GM19328 (cell line): Measurements from ENCODE around the gene OLFM4.

Experiments used
- ATAC-seq: cut with Tn5 transposase; IDR thresholded peaks from one replicate; pipeline ENCODE4 v1.9.1; 2021; ENCODE audit warnings: mild to moderate bottlenecking, moderate library complexity; ENCODE audit not compliant: unreplicated experiment

OLFM4 gene

DNA sequence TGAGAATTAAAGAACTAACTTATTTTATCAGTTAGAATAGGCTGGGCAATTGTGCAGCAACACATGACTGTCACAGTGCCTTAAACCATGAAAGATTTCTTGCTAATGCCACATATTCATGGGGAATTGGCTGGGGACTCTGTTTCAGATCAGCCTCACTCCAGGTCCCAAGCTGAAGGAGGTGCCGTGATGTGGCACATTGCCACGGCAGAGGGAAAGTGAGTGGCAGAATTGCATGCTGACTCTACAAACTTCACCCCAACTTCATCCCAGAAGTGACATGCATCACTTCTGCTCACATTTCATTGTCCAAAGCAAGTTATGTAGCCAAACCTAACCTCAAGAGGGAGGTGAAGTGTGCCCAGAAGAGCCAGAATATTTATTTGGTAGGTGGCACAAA is 37.8 kb downstream of the OLFM4 start:
- ATAC-seq: no peak

DNA sequence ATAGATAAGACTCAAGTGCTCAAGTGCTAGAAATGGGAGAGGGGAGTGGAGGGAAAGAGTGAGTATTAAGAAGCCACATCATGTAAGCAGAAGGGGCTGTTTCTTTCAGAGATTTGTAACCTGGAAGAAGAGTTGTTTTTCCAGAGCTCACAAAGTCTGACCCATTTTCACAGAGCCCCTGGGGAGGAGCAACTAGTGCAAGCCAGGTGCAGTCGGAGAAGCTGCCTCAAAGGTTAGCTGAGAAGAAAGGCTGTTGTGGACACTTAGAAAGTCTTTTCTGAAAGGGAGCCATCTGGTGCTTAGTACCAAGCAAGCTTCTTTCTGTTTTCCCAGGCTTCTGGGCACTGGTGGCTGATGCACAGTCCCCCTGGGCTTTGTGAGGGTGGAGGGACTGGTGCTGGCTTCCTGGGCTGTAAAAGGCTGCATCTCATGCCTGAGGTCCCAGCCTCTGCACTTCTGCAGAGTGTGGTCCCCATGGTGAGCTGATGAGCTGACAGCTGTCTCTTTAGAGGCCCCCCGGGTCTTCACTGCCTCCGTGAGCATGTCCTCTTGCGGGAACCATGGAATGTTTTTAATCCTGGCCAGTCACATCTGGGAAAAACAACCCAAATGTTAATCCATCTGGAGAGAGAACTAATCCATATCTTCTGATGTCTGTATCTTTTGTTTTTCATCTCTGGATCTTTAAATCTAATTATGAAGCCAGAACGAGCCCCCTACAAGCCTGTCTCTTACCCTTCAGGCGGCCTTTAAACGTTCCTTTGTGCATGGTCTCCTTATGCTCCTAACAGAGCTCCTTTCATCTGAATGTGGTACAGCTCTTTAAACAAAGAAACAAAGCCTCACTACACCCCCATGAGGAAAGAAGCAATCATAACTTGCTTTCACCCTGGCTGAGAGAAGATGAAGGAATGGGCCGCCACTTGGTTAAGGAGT is 40.2 kb downstream of the OLFM4 start:
- no peak for ATAC-seq

- ATAC-seq: no peak
Observed at GRCh38 chr13:53069800-53070199, 41.2 kb downstream of the OLFM4 start.

DNA sequence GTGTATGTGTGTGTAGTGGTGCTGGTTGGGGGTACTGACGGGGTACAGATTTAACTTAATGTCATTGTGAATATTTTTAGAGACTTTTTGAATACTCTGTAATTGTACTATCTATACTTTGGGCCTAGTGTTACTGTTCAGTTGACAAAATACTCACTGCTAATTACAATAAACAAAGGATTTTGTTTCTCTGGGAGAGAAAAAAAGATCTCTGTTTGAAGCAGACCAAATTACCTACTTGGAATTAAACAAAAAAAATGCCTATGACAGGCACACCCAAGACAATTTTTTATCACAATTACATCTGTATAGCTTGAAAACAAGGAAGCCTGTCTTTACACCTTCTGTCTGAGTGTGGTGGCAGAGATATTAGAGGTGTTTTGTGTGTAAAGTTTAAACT is 45.1 kb downstream of the OLFM4 start:
- no peak for ATAC-seq

DNA sequence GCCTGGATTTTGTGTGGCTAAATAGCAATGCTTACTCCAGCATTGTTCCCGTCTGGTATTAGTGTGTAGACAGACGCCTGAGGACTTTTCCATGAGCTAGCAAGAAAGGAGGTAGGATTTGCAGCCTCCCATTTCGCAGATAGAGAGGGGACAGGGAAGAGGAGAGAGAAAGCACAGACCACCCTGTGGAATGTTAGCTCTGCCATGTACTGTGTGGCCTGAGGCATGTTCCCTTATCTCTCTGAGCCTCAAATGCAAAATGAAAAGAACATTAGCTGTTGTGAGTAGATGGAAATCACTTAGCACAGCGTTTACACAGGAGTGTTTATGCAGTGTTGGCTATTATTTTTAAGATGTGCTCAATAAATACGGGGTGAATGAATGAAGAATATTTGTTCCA is 45.5 kb downstream of the OLFM4 start:
- ATAC-seq: no peak

DNA sequence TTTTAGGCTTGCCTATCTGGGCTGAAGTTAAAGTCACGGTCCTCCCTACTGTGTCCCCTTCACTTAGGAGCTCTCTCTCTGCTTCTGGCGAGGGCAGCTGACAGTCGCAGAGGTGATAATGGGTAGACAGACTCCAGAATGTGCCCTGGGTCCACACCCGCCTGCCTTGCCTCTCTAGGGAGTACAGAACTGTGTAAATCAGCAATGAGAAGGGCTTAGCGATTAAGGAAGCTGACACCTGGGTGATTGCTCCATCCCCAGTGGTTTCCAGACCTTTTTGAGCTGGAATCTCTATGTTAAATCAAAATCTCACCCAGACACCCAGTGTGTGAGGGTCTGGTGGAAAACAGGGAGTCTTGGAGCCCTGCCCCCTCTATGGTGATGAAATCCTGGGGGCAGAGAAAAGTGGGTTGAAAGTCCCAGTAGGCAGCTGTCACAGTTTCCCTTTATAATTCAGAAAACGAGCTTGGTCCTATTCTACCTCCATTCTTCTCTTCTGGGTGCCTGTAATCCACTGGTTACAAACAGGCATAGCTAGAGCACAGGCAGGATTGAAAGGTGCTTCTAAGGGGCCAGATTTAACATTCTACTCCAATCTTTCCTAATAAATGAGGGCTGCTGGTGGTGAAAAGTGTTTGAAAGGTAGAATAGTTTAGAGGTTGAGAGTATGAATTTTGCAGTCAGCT is 46.9 kb downstream of the OLFM4 start:
- ATAC-seq: no peak

DNA sequence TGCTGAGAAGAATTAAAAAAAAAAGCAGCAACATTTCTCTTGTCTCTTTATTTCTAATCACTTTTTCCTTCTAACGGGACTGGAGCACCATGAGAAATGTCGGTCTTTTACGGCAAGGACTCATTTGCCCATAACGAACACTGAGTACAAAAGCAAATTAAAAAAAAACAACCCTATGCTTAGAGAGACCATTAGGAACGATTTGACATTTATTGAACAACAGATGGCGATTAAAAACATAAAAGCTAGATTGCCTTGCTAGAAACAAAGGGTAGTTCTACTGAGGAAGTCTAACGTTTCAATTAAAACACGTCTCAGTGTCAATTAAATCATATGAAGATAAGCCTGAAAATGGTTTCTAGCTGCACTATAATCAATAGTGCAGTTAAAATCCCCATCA is 51.1 kb downstream of the OLFM4 start:
- ATAC-seq: no peak

- ATAC-seq: no peak
Observed at GRCh38 chr13:53088871-53089270, 60.3 kb downstream of the OLFM4 start.

- ATAC-seq: no peak
Observed at GRCh38 chr13:53089951-53090350, 61.3 kb downstream of the OLFM4 start.

DNA sequence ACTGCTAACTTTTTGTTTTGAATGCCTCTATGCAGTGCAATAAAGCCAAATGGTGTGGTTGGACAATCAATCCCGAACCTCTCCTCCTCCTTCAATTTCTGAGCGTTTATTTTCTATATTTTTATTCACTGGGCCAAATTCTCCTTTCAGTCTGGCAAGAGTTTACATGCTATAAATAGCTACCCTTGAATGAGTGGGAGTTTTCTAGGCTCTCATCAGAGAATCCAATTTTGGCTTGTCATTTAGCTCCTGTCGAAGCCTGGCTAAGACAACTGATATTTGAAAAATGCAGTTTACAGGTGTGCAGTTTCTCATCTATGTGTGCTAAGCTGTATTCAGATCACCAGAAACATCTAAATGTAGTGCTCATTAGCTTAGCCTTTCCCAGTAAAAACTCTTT is 61.8 kb downstream of the OLFM4 start:
- ATAC-seq: no peak

DNA sequence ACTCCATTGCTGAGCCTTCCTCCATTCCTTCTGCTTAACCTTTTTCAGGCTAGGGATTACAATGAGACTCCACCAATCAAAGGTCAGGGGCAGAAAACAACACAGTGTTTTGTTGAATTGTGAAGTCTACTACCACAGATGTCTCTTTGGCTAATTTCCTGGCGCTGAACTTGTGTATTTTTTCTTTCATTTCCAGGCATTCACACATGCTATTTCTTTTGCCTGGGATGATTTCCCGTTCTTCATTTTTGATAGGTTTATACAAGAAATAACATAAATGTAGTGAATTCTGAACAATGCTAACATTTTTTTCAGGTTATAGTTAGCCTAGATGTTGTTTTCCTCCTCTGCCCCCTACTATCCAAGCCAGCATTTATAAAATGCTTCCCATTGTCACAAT is 64.3 kb downstream of the OLFM4 start:
- ATAC-seq: no peak

DNA sequence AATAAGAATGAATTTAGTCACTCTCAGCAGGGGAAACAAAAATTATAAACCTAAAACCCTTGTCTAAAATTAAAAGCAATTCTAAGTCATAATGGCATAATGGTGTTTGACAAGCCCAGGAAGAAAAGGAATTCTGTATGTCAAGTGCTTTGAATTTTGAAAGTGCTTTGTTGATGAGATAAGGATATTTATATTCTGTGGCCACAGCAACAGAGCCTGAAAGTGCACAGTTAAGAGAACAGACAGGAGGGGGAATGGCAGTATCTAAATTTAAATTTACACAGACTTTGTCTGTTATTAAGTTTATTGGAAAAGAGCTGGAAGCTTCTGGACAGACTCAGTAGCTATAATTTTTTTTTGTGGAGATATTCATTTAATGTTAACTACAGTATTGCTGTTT is 69.8 kb downstream of the OLFM4 start:
- ATAC-seq: no peak

GRCh38 chr13:53100394-53101063 is 71.9 kb downstream of the OLFM4 start:
- no peak for ATAC-seq
